PC-3 (cell line): ENCODE data around the gene TSNAX. TPM values are rescaled to one million over a fixed set of nuclear protein-coding genes. Genes with fewer than 3 reads are reported as not detected.

Experiments
- ATAC-seq: fragments of 200-7000 bp; cut with Tn5 transposase; 2 replicates; pipeline ENCODE4 v1.9.1; 2020; ENCODE audit warnings: mild to moderate bottlenecking, moderate library complexity
- BruUV-seq: library from RNA; stranded (reverse); fragments of 400-500 nt; replicated peaks from 2 replicates; lab custom pipeline; 2021; lab: Mats Ljungman, UMichigan
- CTCF ChIA-PET: fragments of 300-600 bp; sonication (Branson Sonifier 250); formaldehyde crosslinking; loops from one replicate; lab custom pipeline; 2022; ENCODE audit warnings: antibody characterized with exemption; lab: Charles Lee
- POLR2A ChIA-PET: fragments of 300-600 bp; sonication (Branson Sonifier 250); formaldehyde crosslinking; loops from one replicate; lab custom pipeline; 2022; ENCODE audit warnings: antibody characterized with exemption; ENCODE audit not compliant: unreplicated experiment; lab: Charles Lee
- DNase-seq: peaks from one replicate; pipeline ENCODE4 v3.0.0-alpha.2; 2015
- H2AFZ ChIP-seq: fragments of 300-600 bp; sonication (generic); 2 replicates; pipeline ENCODE4 v1.6.0; 2016; ENCODE audit warnings: antibody characterized with exemption, low read length
- H3F3A ChIP-seq: fragments of 300-600 bp; sonication (generic); one replicate; pipeline ENCODE4 v1.6.0; 2017; ENCODE audit warnings: antibody characterized with exemption, low read length, control low read depth, mild to moderate bottlenecking; ENCODE audit not compliant: unreplicated experiment
- H3K27ac ChIP-seq: fragments of 300-600 bp; sonication (generic); 2 replicates; pipeline ENCODE4 v1.5.1; 2016; ENCODE audit warnings: mild to moderate bottlenecking, low read length
- H3K27me3 ChIP-seq: fragments of 300-600 bp; sonication (generic); 2 replicates; pipeline ENCODE4 v1.6.1; 2016; ENCODE audit warnings: low read length, mixed read lengths
- H3K36me3 ChIP-seq: fragments of 300-600 bp; sonication (generic); 2 replicates; pipeline ENCODE4 v1.6.1; 2016; ENCODE audit warnings: low read depth, mixed run types, low read length, mixed read lengths
- H3K4me1 ChIP-seq: fragments of 300-600 bp; sonication (generic); 2 replicates; pipeline ENCODE4 v1.5.1; 2016; ENCODE audit warnings: low read length; ENCODE audit not compliant: insufficient read depth
- H3K4me2 ChIP-seq: fragments of 300-600 bp; sonication (generic); 2 replicates; pipeline ENCODE4 v1.6.0; 2016; ENCODE audit warnings: low read length
- H3K4me3 ChIP-seq: fragments of 300-600 bp; sonication (generic); 2 replicates; pipeline ENCODE4 v1.5.1; 2016; ENCODE audit warnings: mild to moderate bottlenecking, low read length, mixed read lengths
- H3K79me2 ChIP-seq: fragments of 300-600 bp; sonication (generic); 2 replicates; pipeline ENCODE4 v1.6.1; 2017; ENCODE audit warnings: low read length, mixed read lengths
- H3K9ac ChIP-seq: fragments of 300-600 bp; sonication (generic); 2 replicates; pipeline ENCODE4 v1.6.0; 2016; ENCODE audit warnings: mild to moderate bottlenecking, low read length
- H3K9me2 ChIP-seq: fragments of 300-600 bp; sonication (generic); replicated peaks from 2 replicates; pipeline ENCODE4 v1.6.1; 2016; ENCODE audit warnings: mixed run types, low read length, mixed read lengths
- H3K9me3 ChIP-seq: fragments of 300-600 bp; sonication (generic); 2 replicates; pipeline ENCODE4 v1.6.1; 2016; ENCODE audit warnings: low read length, mixed read lengths
- H4K20me1 ChIP-seq: fragments of 300-600 bp; sonication (generic); 2 replicates; pipeline ENCODE4 v1.6.1; 2016; ENCODE audit warnings: low read length, mixed read lengths
- CTCF ChIP-seq: fragments of 300-600 bp; sonication (generic); conservative IDR thresholded peaks from 2 replicates; pipeline ENCODE4 v1.5.1; 2017; ENCODE audit warnings: antibody characterized with exemption, low read depth, mild to moderate bottlenecking, low read length
- EZH2 ChIP-seq: fragments of 300-600 bp; sonication (generic); IDR thresholded peaks from one replicate; pipeline ENCODE4 v1.6.1; 2017; ENCODE audit warnings: antibody characterized with exemption, mild to moderate bottlenecking, low read length; ENCODE audit not compliant: unreplicated experiment
- EZH2phosphoT487 ChIP-seq: fragments of 300-600 bp; sonication (generic); IDR thresholded peaks from 2 replicates; pipeline ENCODE4 v1.6.1; 2018; ENCODE audit warnings: mild to moderate bottlenecking, antibody characterized with exemption, low read length, borderline replicate concordance
- intact Hi-C: fragments of 100-400 bp; cut with micrococcal nuclease; formaldehyde crosslinking; loops from 2 replicates; pipeline ENCODE4 v1.9.0; 2023
- total RNA-seq: library from RNA; depleted of rRNA; stranded (reverse); fragments of >200 nt; gene quantifications from 2 replicates; pipeline ENCODE4 v1.2.3, GENCODE V29; 2014

TSNAX gene
- total RNA-seq, 1 experiment from 2014 or later = 33.1 TPM

GRCh38 chr1:231494439-231495110 is 33.9 kb upstream of the TSNAX start:
- no peaks in the 10 kb centered on the region for H3K9me2 ChIP-seq
- 0 out of 2 replicates have a peak, but pooled peaks cover 2% of the 10 kb centered on the region for H3K36me3 ChIP-seq
- H3K9ac ChIP-seq = no peak overlapping the region
- no peak overlapping the region for H3K4me2 ChIP-seq
- no peaks in the 10 kb centered on the region for H3K27me3 ChIP-seq
- H3K4me3 ChIP-seq = no peak overlapping the region
- H3K4me1 ChIP-seq = no peaks in the 10 kb centered on the region
- no peak overlapping the region for H2AFZ ChIP-seq
- ChIA-PET POLR2A (no interaction called here), CTCF (no interaction called here)
- H3K9me3 ChIP-seq = peaks cover 11% of the 10 kb centered on the region
- intact Hi-C loops = no loop called here
- no peak overlapping the region for H3K27ac ChIP-seq
- H3F3A ChIP-seq = no peaks in the 10 kb centered on the region
- no TSS peak for BruUV-seq
- DNase-seq (no peak), ATAC-seq (no peak)
- no peaks in the 10 kb centered on the region for H4K20me1 ChIP-seq
- no peaks in the 10 kb centered on the region for H3K79me2 ChIP-seq
- no peak for TF ChIP-seq CTCF
- TF ChIP-seq EZH2phosphoT487 = no peak
- no peak for TF ChIP-seq EZH2

- Histone ChIP-seq H3K9me2 (no peaks in the 10 kb centered on the region), H3K79me2 (no peaks in the 10 kb centered on the region), H3K4me3 (no peak overlapping the region), H3K4me2 (no peak overlapping the region), H3K27ac (no peak overlapping the region), H3K9ac (no peak overlapping the region), H3K4me1 (no peaks in the 10 kb centered on the region), H2AFZ (no peak overlapping the region), H3K27me3 (no peaks in the 10 kb centered on the region), H3F3A (no peaks in the 10 kb centered on the region), H3K36me3 (0 out of 2 replicates have a peak, but pooled peaks cover 2% of the 10 kb centered on the region), H3K9me3 (peaks cover 19% of the 10 kb centered on the region), H4K20me1 (no peaks in the 10 kb centered on the region)
- DNase-seq = no peak
- ChIA-PET CTCF (no interaction called here), POLR2A (no interaction called here)
- no TSS peak for BruUV-seq
- intact Hi-C loops = no loop called here
- TF ChIP-seq CTCF = no peak
- no peak for TF ChIP-seq EZH2phosphoT487
- no peak for TF ChIP-seq EZH2
- no peak for ATAC-seq
These were observed 30.8 kb upstream of the TSNAX start for GRCh38 chr1:231497629-231498152.

- Histone ChIP-seq H4K20me1 (no peaks in the 10 kb centered on the region), H3K4me1 (no peaks in the 10 kb centered on the region), H3K4me2 (no peak overlapping the region), H3K36me3 (0 out of 2 replicates have a peak, but pooled peaks cover 2% of the 10 kb centered on the region), H3K9me3 (peaks cover 19% of the 10 kb centered on the region), H2AFZ (no peak overlapping the region), H3K9ac (no peak overlapping the region), H3K27ac (no peak overlapping the region), H3F3A (no peaks in the 10 kb centered on the region), H3K27me3 (no peaks in the 10 kb centered on the region), H3K9me2 (no peaks in the 10 kb centered on the region), H3K79me2 (no peaks in the 10 kb centered on the region), H3K4me3 (no peak overlapping the region)
- intact Hi-C loops = no loop called here
- no peak for TF ChIP-seq EZH2phosphoT487
- TF ChIP-seq EZH2 = no peak
- TF ChIP-seq CTCF = no peak
- no peak for DNase-seq
- ChIA-PET POLR2A (no interaction called here), CTCF (no interaction called here)
- no TSS peak for BruUV-seq
- no peak for ATAC-seq
These were observed 29.2 kb upstream of the TSNAX start for GRCh38 chr1:231499148-231499763.
